H1 (cell line): ENCODE data around the gene TMEM187. TPM values are rescaled to one million over a fixed set of nuclear protein-coding genes. Genes with fewer than 3 reads are reported as not detected.

Experiments used
- CTCF ChIA-PET: fragments of 300-600 bp; sonication (Branson Sonifier 250); formaldehyde crosslinking; loops from one replicate; lab custom pipeline; 2021; ENCODE audit not compliant: partially characterized antibody; lab: Charles Lee
- POLR2A ChIA-PET: fragments of 300-600 bp; sonication (Branson Sonifier 250); formaldehyde crosslinking; loops from one replicate; lab custom pipeline; 2021; ENCODE audit warnings: inconsistent platforms; ENCODE audit not compliant: partially characterized antibody; lab: Charles Lee
- DNase-seq, 2 experiments: peaks; one replicate each; pipeline versions ENCODE4 v3.0.0 to v3.0.0-alpha.2; 2010 to 2022; ENCODE audit warnings: low spot score in 2 of 2, low read depth in 1 of 2, mixed read lengths in 1 of 2
- FAIRE-seq: peaks from 2 replicates; lab custom pipeline; 2011; peaks lifted over from hg19 to GRCh38; lab: Jason Lieb, UNC
- H2AFZ ChIP-seq: 2 replicates; pipeline ENCODE4 v1.8.1; 2012; ENCODE audit warnings: low read length, inconsistent platforms
- H2AK5ac ChIP-seq: 2 replicates; pipeline ENCODE4 v1.6.1; 2013; ENCODE audit warnings: low read depth, low read length
- H2BK120ac ChIP-seq: replicated peaks from 2 replicates; pipeline ENCODE3; 2013; ENCODE audit warnings: low read depth, low read length, inconsistent platforms
- H2BK12ac ChIP-seq: 2 replicates; pipeline ENCODE4 v1.6.1; 2013; ENCODE audit warnings: low read depth, low read length
- H2BK15ac ChIP-seq: 2 replicates; pipeline ENCODE4 v1.6.1; 2013; ENCODE audit warnings: low read length
- H2BK20ac ChIP-seq: 2 replicates; pipeline ENCODE4 v1.6.1; 2013; ENCODE audit warnings: low read length
- H2BK5ac ChIP-seq: 2 replicates; pipeline ENCODE4 v1.6.1; 2013; ENCODE audit warnings: low read depth, low read length
- H3K14ac ChIP-seq: 2 replicates; pipeline ENCODE4 v1.6.1; 2013; ENCODE audit warnings: inconsistent platforms; ENCODE audit not compliant: insufficient read length
- H3K18ac ChIP-seq: 2 replicates; pipeline ENCODE4 v1.6.1; 2013; ENCODE audit warnings: low read length; ENCODE audit errors: extremely low read depth
- H3K23ac ChIP-seq: 2 replicates; pipeline ENCODE4 v1.6.1; 2013; ENCODE audit warnings: inconsistent platforms; ENCODE audit not compliant: insufficient read length
- H3K23me2 ChIP-seq: 2 replicates; pipeline ENCODE4 v1.6.1; 2013; ENCODE audit warnings: low read depth, low read length
- H3K27ac ChIP-seq: 2 replicates; pipeline ENCODE4 v1.6.1; 2011; ENCODE audit warnings: low read depth, low read length, inconsistent platforms
- H3K27me3 ChIP-seq, 4 experiments: replicated peaks in 1 of 4; 1 replicate in 1 of 4; 2 replicates in 3 of 4; pipeline versions ENCODE4 v1.6.1 to v1.8.1; 2011 to 2013; ENCODE audit warnings: low read length in 3 of 4, mild to moderate bottlenecking in 3 of 4, inconsistent platforms in 2 of 4, mixed read lengths in 2 of 4, moderate library complexity in 1 of 4; ENCODE audit not compliant: control insufficient read depth in 3 of 4, insufficient read depth in 3 of 4; ENCODE audit errors: extremely low read depth in 1 of 4
- H3K36me3 ChIP-seq, 4 experiments: 2 replicates each; pipeline versions ENCODE4 v1.6.1 to v1.8.1; 2011 to 2013; ENCODE audit warnings: mild to moderate bottlenecking in 4 of 4, low read length in 3 of 4, moderate library complexity in 2 of 4, control low read depth in 1 of 4, inconsistent platforms in 1 of 4; ENCODE audit not compliant: insufficient read depth in 4 of 4, control insufficient read depth in 2 of 4
- H3K4ac ChIP-seq: replicated peaks from 2 replicates; pipeline ENCODE3; 2013; ENCODE audit warnings: low read length, low read depth, mixed read lengths, inconsistent platforms; ENCODE audit not compliant: insufficient read length
- H3K4me1 ChIP-seq, 4 experiments: replicated peaks in 1 of 4; 1 replicate in 1 of 4; 2 replicates in 3 of 4; pipeline versions ENCODE4 v1.6.1 to v1.8.1; 2011 to 2013; ENCODE audit warnings: low read length in 3 of 4, inconsistent platforms in 2 of 4, mixed read lengths in 1 of 4; ENCODE audit not compliant: insufficient read depth in 4 of 4, control insufficient read depth in 3 of 4
- H3K4me2 ChIP-seq, 2 experiments: 2 replicates each; pipeline versions ENCODE4 v1.6.1 to v1.8.1; 2011 to 2013; ENCODE audit warnings: low read depth in 2 of 2, low read length in 2 of 2, control low read depth in 1 of 2, inconsistent platforms in 1 of 2, mild to moderate bottlenecking in 1 of 2; ENCODE audit not compliant: insufficient read depth in 1 of 2
- H3K4me3 ChIP-seq, 4 experiments: fragments of 200-600, 300-600 bp in 1 of 4; sonication (generic), shearing (Covaris generic), sonication (Bioruptor Twin) in 1 of 4; 2 replicates each; pipeline versions ENCODE4 v1.5.1 to v1.8.1; 2011 to 2016; ENCODE audit warnings: low read length in 4 of 4, low read depth in 3 of 4, control low read depth in 2 of 4, inconsistent platforms in 2 of 4, mild to moderate bottlenecking in 2 of 4, mixed read lengths in 1 of 4, moderate library complexity in 1 of 4; ENCODE audit not compliant: insufficient read depth in 2 of 4; ENCODE audit errors: extremely low read depth in 1 of 4
- H3K56ac ChIP-seq: replicated peaks from 2 replicates; pipeline ENCODE3; 2013; ENCODE audit warnings: low read depth, mild to moderate bottlenecking, mixed read lengths, low read length, inconsistent platforms; ENCODE audit not compliant: insufficient read length
- H3K79me1 ChIP-seq: 2 replicates; pipeline ENCODE4 v1.6.1; 2013; ENCODE audit warnings: low read depth, low read length, control low read depth
- H3K79me2 ChIP-seq, 2 experiments: 2 replicates each; pipeline versions ENCODE4 v1.6.1 to v1.8.1; 2012 to 2013; ENCODE audit warnings: low read length in 2 of 2, mild to moderate bottlenecking in 2 of 2, inconsistent platforms in 1 of 2; ENCODE audit not compliant: insufficient read depth in 2 of 2, control insufficient read depth in 1 of 2
- H3K9ac ChIP-seq, 4 experiments: replicated peaks in 1 of 4; 1 replicate in 1 of 4; 2 replicates in 3 of 4; pipeline versions ENCODE4 v1.6.1 to v1.8.1; 2011 to 2013; ENCODE audit warnings: low read depth in 3 of 4, low read length in 3 of 4, control low read depth in 2 of 4, mild to moderate bottlenecking in 2 of 4, moderate library complexity in 2 of 4, inconsistent platforms in 1 of 4; ENCODE audit errors: extremely low read depth in 1 of 4
- H3K9me3 ChIP-seq, 2 experiments: 2 replicates each; pipeline versions ENCODE4 v1.6.1 to v1.8.1; 2012 to 2013; ENCODE audit warnings: mild to moderate bottlenecking in 2 of 2, moderate library complexity in 2 of 2, control low read depth in 1 of 2, inconsistent platforms in 1 of 2, low read depth in 1 of 2, low read length in 1 of 2, mixed read lengths in 1 of 2; ENCODE audit not compliant: insufficient read depth in 2 of 2
- H4K20me1 ChIP-seq, 2 experiments: replicated peaks in 1 of 2; 2 replicates each; pipeline versions ENCODE3 to v1.8.1; 2011 to 2013; ENCODE audit warnings: inconsistent platforms in 2 of 2, low read length in 2 of 2, mild to moderate bottlenecking in 1 of 2; ENCODE audit not compliant: insufficient read depth in 2 of 2, control insufficient read depth in 1 of 2
- H4K5ac ChIP-seq: 2 replicates; pipeline ENCODE4 v1.6.1; 2013; ENCODE audit warnings: low read length, low read depth, mixed read lengths, inconsistent platforms; ENCODE audit not compliant: insufficient read length
- H4K8ac ChIP-seq: 2 replicates; pipeline ENCODE4 v1.8.0; 2013; ENCODE audit warnings: mild to moderate bottlenecking, moderate library complexity, low read length, inconsistent platforms; ENCODE audit not compliant: insufficient read depth; ENCODE audit errors: extremely low read depth
- H4K91ac ChIP-seq: replicated peaks from 2 replicates; pipeline ENCODE3; 2013; ENCODE audit warnings: low read length, mixed read lengths, inconsistent platforms; ENCODE audit not compliant: insufficient read length
- SP2 ChIP-seq: IDR thresholded peaks from 2 replicates; pipeline ENCODE4 v1.6.1; 2012; ENCODE audit warnings: mild to moderate bottlenecking, low read length, inconsistent platforms
- SUZ12 ChIP-seq: fragments of 200-600 bp; sonication (generic); IDR thresholded peaks from 2 replicates; pipeline ENCODE4 v1.6.1; 2012; ENCODE audit warnings: mild to moderate bottlenecking, inconsistent platforms, low read length, moderate library complexity, mixed read lengths
- WGBS, 2 experiments: shearing (Covaris generic) in 1 of 2; methylation state at CpG; one replicate each; pipeline versions ENCODE4 v1.1.6 to v1.1.7; 2013 to 2015; ENCODE audit warnings: low lambda C conversion rate in 2 of 2, mixed read lengths in 2 of 2, inconsistent platforms in 1 of 2, low coverage in 1 of 2, missing lambda C conversion rate in 1 of 2; ENCODE audit not compliant: insufficient replicate concordance in 2 of 2, insufficient coverage in 1 of 2, insufficient read length in 1 of 2; ENCODE audit errors: extremely low coverage in 1 of 2, missing lambda C conversion rate in 1 of 2; 5-methylcytosine and 5-hydroxymethylcytosine counted together
- polyA plus RNA-seq, 7 experiments: library from polyadenylated mRNA; depleted of rRNA in 3 of 7; stranded (reverse) in 5 of 7; unstranded in 2 of 7; fragments of >200 nt in 5 of 7; fragments of 200-250 nt in 2 of 7; gene quantifications; 1 replicate in 5 of 7; 2 replicates in 1 of 7; 4 replicates in 1 of 7; pipeline versions ENCODE4 v1.2.1 to v1.2.3, GENCODE V29; 2011 to 2013; ENCODE audit warnings: missing spikeins in 2 of 7, mixed read lengths in 2 of 7
- total RNA-seq: library from RNA; stranded (reverse); fragmentation: NEBNext Ultra II Directional; extraction: Animal tissue kit (Norgen Biotek cat#: 25700); gene quantifications from 2 replicates; pipeline ENCODE4 v1.2.1, GENCODE V29; 2021

The TMEM187 gene
- total and polyA plus RNA-seq, 2 of the 8 experiments (the other 6 are each of a cell fraction or from before 2014, with no cell fraction given): 5.0 to 14.5 TPM

DNA sequence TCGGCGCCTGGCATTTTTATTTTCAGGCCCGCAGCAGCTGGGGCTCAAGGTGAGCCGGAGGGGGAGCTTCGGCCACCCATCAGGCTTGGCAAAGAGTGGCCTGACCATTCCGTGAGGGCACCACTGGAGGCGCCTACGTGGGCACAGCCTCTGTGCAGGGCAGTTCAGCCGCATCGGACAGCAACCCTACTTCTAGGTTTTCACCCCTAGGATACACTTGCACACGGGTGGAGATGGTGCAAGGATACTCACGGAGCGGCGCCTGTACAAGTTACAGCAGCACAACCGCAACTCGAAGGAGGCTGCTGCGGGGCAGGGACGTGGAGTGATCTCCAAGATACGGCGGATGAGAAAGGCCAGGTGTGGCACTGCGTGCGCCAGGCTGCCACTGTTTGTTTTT, 11.8 kb upstream of the TMEM187 start:
- Histone ChIP-seq H2BK12ac (no peak overlapping the region), H3K36me3 (peaks cover 14 to 79% (median 49%) of the 10 kb centered on the region in 4 experiments), H4K5ac (no peak overlapping the region), H3K9ac (no peak overlapping the region), H3K79me2 (peaks cover 6 to 35% of the 10 kb centered on the region in 2 experiments), H3K23me2 (no peaks in the 10 kb centered on the region)
- TF ChIP-seq SP2 (no peak), SUZ12 (no peak)
- TF ChIP-seq, all 59 proteins: peak for 0
- Histone ChIP-seq H3K27me3 (no peaks in the 10 kb centered on the region), H2AK5ac (no peak overlapping the region), H3K4me1 (0 out of 7 replicates have a peak, but pooled peaks cover 0 to under 1% (median 0%) of the 10 kb centered on the region in 4 experiments), H4K8ac (no peak overlapping the region), H3K79me1 (no peaks in the 10 kb centered on the region; the same call in 1 of the 2 replicates), H2BK5ac (no peak overlapping the region), H3K27ac (no peak overlapping the region), H4K20me1 (peaks cover 2 to 13% of the 10 kb centered on the region in 2 experiments), H2BK20ac (no peak overlapping the region), H3K56ac (no peak overlapping the region), H3K4ac (no peak overlapping the region), H2AFZ (no peak overlapping the region), H2BK120ac (no peak overlapping the region), H3K18ac (no peak overlapping the region), H3K14ac (no peak overlapping the region), H4K91ac (no peak overlapping the region), H3K4me3 (no peak overlapping the region), H3K4me2 (no peak overlapping the region), H3K9me3 (no peaks in the 10 kb centered on the region), H3K23ac (no peak overlapping the region), H2BK15ac (no peak overlapping the region)
- DNase-seq (no peak), FAIRE-seq (no peak)
- ChIA-PET CTCF (interaction anchor here (11.2 kb wide), 1 partner anchor 13 kb away, joined by 102 read pairs; the partner anchor contains the start of gene RENBP), POLR2A (interaction anchor here (1.9 kb wide), 1 partner anchor 11 kb away, joined by 9 read pairs; the partner anchor contains the start of genes HCFC1 and TMEM187)
- 98% methylated on average over 13 of the region's 22 CpGs; no CpG with 5 or more reads in 1 of the 2 experiments for WGBS, 2 experiments
